Measurements from ENCODE around the gene KIFAP3.

KIFAP3 gene

GRCh38 chr1:169899519-169900217, 174.8 kb downstream of the KIFAP3 start:
- no peak for DNase-seq (ENCODE audit: low spot score in 2 of 2)
- Mint-ChIP-seq H3K27me3 (peaks cover 35% of the 10 kb centered on the region), H3K36me3 (ENCODE audit: insufficient read depth) (no peaks in the 10 kb centered on the region), H3K4me3 (no peak overlapping the region), H3K4me1 (peaks cover 12% of the 10 kb centered on the region), H3K27ac (ENCODE audit: low read depth) (no peak overlapping the region), H3K9me3 (no peaks in the 10 kb centered on the region)
- ATAC-seq (replicated peaks; ENCODE audit: extremely low read depth, poor library complexity, severe bottlenecking) = no peak

- Mint-ChIP-seq H3K27ac (ENCODE audit: low read depth) (no peak overlapping the region), H3K4me1 (peaks cover 20% of the 10 kb centered on the region), H3K9me3 (no peaks in the 10 kb centered on the region), H3K36me3 (ENCODE audit: insufficient read depth) (peaks cover 8% of the 10 kb centered on the region), H3K27me3 (peaks cover 12% of the 10 kb centered on the region), H3K4me3 (no peak overlapping the region)
- no peak for DNase-seq (ENCODE audit: low spot score in 2 of 2)
- ATAC-seq (replicated peaks; ENCODE audit: extremely low read depth, poor library complexity, severe bottlenecking) = no peak
Observed at GRCh38 chr1:169896013-169896412, 178.5 kb downstream of the KIFAP3 start.

GRCh38 chr1:169894424-169895145, 179.9 kb downstream of the KIFAP3 start:
- H3K27ac Mint-ChIP-seq (ENCODE audit: low read depth) = peak overlapping the region; percentile 99
- no peak for ATAC-seq (replicated peaks; ENCODE audit: extremely low read depth, poor library complexity, severe bottlenecking)
- no peak for DNase-seq (ENCODE audit: low spot score in 2 of 2)
- H3K36me3 Mint-ChIP-seq (ENCODE audit: insufficient read depth) = peaks cover 8% of the 10 kb centered on the region
- peaks cover 12% of the 10 kb centered on the region for H3K27me3 Mint-ChIP-seq
- H3K9me3 Mint-ChIP-seq = no peaks in the 10 kb centered on the region
- peaks cover 30% of the 10 kb centered on the region for H3K4me1 Mint-ChIP-seq
- H3K4me3 Mint-ChIP-seq = peak overlapping the region; percentile 92

GRCh38 chr1:169893645-169894423, 180.7 kb downstream of the KIFAP3 start, which contains the start of gene SCYL3:
Gene SCYL3, minus strand, starts transcription at chr1:169893896. Its CDS starts 5,056 bp downstream, at chr1:169888840.
- peaks cover 12% of the 10 kb centered on the region for H3K27me3 Mint-ChIP-seq
- H3K36me3 Mint-ChIP-seq (ENCODE audit: insufficient read depth) = peaks cover 8% of the 10 kb centered on the region
- ATAC-seq (replicated peaks; ENCODE audit: extremely low read depth, poor library complexity, severe bottlenecking) (peak; percentile 88), DNase-seq (ENCODE audit: low spot score in 2 of 2) (peak; percentile 82 to 90)
- peaks cover 37% of the 10 kb centered on the region for H3K4me1 Mint-ChIP-seq
- peak within 1 kb of the TSS; percentile 99 for H3K27ac Mint-ChIP-seq (ENCODE audit: low read depth)
- H3K4me3 Mint-ChIP-seq = peak within 1 kb of the TSS; percentile 92
- H3K9me3 Mint-ChIP-seq = no peaks in the 10 kb centered on the region

DNA sequence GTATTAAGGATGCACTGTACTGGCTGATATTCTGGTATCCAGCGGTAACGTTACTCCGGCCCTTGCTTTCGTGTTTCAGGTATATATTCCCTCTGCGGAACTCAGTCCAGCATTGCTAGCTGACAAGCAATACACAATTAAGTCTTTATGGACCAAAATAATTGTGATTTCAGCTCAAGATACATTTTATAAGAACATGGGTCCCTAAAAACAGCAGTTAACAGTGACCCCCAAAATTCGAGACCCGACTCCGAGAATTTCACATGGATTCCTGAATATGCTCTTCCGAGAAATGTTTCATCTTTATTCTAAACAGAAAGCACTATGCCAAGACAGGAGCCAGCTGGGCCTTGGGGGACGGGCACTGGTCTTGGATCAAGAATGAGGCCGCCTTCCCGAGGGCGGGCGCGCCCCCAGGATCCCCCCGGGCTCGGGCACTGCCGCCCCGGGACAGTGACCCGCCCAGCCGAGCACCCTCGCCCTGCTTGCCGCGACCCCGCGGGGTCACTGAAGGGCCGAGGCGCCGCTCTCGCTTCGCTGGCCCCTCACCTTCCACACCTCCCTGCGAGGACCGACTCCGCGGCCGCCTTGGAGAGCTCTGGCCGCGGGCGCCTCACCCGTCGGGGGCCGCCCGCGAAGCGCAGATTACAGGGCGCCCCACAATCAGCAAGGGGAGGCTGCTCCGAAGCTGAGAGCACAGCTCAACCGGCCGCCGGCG, 181.4 kb downstream of the KIFAP3 start:
- Mint-ChIP-seq H3K4me3 (peak overlapping the region; percentile 92), H3K27ac (ENCODE audit: low read depth) (peak overlapping the region; percentile 99), H3K4me1 (peaks cover 40% of the 10 kb centered on the region), H3K36me3 (ENCODE audit: insufficient read depth) (peaks cover 10% of the 10 kb centered on the region), H3K9me3 (no peaks in the 10 kb centered on the region), H3K27me3 (peaks cover 12% of the 10 kb centered on the region)
- ATAC-seq (replicated peaks; ENCODE audit: extremely low read depth, poor library complexity, severe bottlenecking) (peak; percentile 0), DNase-seq (ENCODE audit: low spot score in 2 of 2) (no peak)

GRCh38 chr1:169892176-169892926, 182.1 kb downstream of the KIFAP3 start:
- ATAC-seq (replicated peaks; ENCODE audit: extremely low read depth, poor library complexity, severe bottlenecking) (no peak), DNase-seq (ENCODE audit: low spot score in 2 of 2) (no peak)
- Mint-ChIP-seq H3K27me3 (peaks cover 12% of the 10 kb centered on the region), H3K36me3 (ENCODE audit: insufficient read depth) (peaks cover 14% of the 10 kb centered on the region), H3K4me1 (peaks cover 40% of the 10 kb centered on the region), H3K27ac (ENCODE audit: low read depth) (peak overlapping the region; percentile 99), H3K4me3 (peak overlapping the region; percentile 92), H3K9me3 (no peaks in the 10 kb centered on the region)

- Mint-ChIP-seq H3K4me3 (peak overlapping the region; percentile 92), H3K27ac (ENCODE audit: low read depth) (peak overlapping the region; percentile 99), H3K9me3 (no peaks in the 10 kb centered on the region), H3K36me3 (ENCODE audit: insufficient read depth) (peaks cover 20% of the 10 kb centered on the region), H3K27me3 (peaks cover 4% of the 10 kb centered on the region), H3K4me1 (peaks cover 41% of the 10 kb centered on the region)
- no peak for ATAC-seq (replicated peaks; ENCODE audit: extremely low read depth, poor library complexity, severe bottlenecking)
- no peak for DNase-seq (ENCODE audit: low spot score in 2 of 2)
Observed at GRCh38 chr1:169891539-169891885, 183.0 kb downstream of the KIFAP3 start.

DNA sequence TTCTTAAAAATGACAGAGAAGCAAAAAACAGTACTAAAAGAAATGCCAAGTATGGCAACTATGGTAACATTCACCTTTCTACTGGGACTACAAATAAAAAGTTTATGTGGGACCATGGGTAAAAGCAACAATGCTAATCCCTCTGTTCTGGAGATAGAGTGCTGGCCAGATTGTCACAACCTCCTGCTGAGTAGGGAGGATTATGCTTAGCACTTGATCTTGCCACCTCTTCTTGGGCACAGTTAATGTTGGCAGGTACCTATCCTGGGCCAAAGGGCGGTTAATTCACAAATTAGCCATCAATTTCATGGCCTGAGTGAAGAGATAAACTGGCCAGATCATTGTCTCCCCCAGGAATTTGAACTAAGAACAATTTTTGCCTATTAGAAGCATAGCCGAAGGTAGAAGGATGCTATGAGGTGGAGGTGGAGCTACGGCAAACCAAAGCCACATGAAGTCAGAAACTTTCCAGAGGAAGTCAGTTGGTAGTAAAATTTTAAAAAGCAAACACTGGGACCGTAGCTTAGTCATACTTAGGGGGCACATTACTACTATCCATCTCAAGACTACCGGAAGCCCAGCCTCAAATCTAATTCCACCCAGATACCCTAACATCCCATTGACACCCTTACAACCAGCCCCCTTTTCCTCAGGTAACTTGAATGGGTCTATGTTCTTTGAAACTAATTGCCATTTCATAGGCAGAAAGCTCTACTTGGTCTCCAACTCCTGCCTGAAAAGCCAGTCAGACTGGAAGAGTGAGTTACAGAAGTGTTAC, 183.5 kb downstream of the KIFAP3 start:
- ATAC-seq (replicated peaks; ENCODE audit: extremely low read depth, poor library complexity, severe bottlenecking) (peak; percentile 21), DNase-seq (ENCODE audit: low spot score in 2 of 2) (no peak)
- Mint-ChIP-seq H3K4me3 (peak overlapping the region; percentile 92), H3K27ac (ENCODE audit: low read depth) (peak overlapping the region; percentile 99), H3K9me3 (no peaks in the 10 kb centered on the region), H3K27me3 (no peaks in the 10 kb centered on the region), H3K36me3 (ENCODE audit: insufficient read depth) (peaks cover 23% of the 10 kb centered on the region), H3K4me1 (peaks cover 45% of the 10 kb centered on the region)

DNA sequence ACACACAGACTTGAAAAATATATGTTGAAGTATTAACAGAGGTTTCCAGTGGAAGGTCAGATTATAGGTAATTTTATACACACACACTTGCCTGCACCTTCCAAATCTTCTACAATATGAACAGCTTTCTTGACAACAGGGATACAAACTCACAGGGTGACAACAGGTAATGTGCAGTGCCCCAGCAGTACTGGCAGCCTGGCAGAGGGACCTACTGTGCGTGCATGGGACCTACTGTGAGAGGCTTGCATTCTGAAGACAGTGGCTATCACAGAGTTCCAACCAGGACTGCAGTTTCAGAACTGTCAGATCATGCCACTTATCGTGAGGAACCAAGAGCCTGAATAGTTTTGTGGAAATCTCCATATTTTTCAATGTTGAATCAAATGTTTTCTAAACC, 184.6 kb downstream of the KIFAP3 start:
- H3K4me1 Mint-ChIP-seq = peaks cover 51% of the 10 kb centered on the region
- H3K4me3 Mint-ChIP-seq = no peak overlapping the region
- no peak overlapping the region for H3K27ac Mint-ChIP-seq (ENCODE audit: low read depth)
- H3K27me3 Mint-ChIP-seq = no peaks in the 10 kb centered on the region
- DNase-seq (ENCODE audit: low spot score in 2 of 2) (no peak), ATAC-seq (replicated peaks; ENCODE audit: extremely low read depth, poor library complexity, severe bottlenecking) (no peak)
- no peaks in the 10 kb centered on the region for H3K9me3 Mint-ChIP-seq
- H3K36me3 Mint-ChIP-seq (ENCODE audit: insufficient read depth) = peaks cover 29% of the 10 kb centered on the region

DNA sequence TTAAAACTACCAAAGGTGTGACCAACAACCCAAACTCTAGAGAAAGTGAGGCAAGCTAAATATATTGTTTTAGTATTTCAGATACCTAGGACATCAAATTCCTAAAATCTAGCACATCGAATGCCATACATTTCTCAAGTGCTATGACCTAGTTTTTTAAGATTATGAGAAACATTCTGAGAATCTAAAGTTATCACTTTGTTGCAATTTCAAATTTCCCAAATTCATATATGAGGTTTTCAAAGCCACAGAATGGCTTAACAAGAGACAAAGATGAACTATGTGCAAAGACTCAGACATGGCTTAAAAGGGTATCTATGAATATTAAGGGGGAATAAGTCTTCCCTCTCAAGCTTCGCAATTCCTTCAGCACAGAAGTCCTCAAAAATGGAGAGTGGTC, 187.6 kb downstream of the KIFAP3 start:
- Mint-ChIP-seq H3K4me3 (no peak overlapping the region), H3K27ac (ENCODE audit: low read depth) (no peak overlapping the region), H3K36me3 (ENCODE audit: insufficient read depth) (peaks cover 31% of the 10 kb centered on the region), H3K4me1 (peaks cover 40% of the 10 kb centered on the region), H3K9me3 (no peaks in the 10 kb centered on the region), H3K27me3 (no peaks in the 10 kb centered on the region)
- ATAC-seq (replicated peaks; ENCODE audit: extremely low read depth, poor library complexity, severe bottlenecking) (no peak), DNase-seq (ENCODE audit: low spot score in 2 of 2) (no peak)

- DNase-seq (ENCODE audit: low spot score in 2 of 2) (no peak), ATAC-seq (replicated peaks; ENCODE audit: extremely low read depth, poor library complexity, severe bottlenecking) (no peak)
- H3K27me3 Mint-ChIP-seq = no peaks in the 10 kb centered on the region
- no peak overlapping the region for H3K27ac Mint-ChIP-seq (ENCODE audit: low read depth)
- no peaks in the 10 kb centered on the region for H3K9me3 Mint-ChIP-seq
- H3K4me1 Mint-ChIP-seq = peaks cover 35% of the 10 kb centered on the region
- H3K36me3 Mint-ChIP-seq (ENCODE audit: insufficient read depth) = peaks cover 31% of the 10 kb centered on the region
- no peak overlapping the region for H3K4me3 Mint-ChIP-seq
Observed at GRCh38 chr1:169886422-169886821, 188.1 kb downstream of the KIFAP3 start.
